GM18861 (cell line): Measurements from ENCODE around the gene ADCY9.
"Not testable (repeated sequence)": the region's sequence is repeated elsewhere in the genome, so short reads cannot be mapped to it uniquely, and the experiment has no call there.

Experiments
- ATAC-seq: cut with Tn5 transposase; IDR thresholded peaks from one replicate; pipeline ENCODE4 v1.9.1; 2021; ENCODE audit not compliant: unreplicated experiment

Gene ADCY9

GRCh38 chr16:3953728-3954410, 162.4 kb downstream of the ADCY9 start:
- no peak for ATAC-seq

- ATAC-seq, result no peak
Measured at GRCh38 chr16:3952737-3953131, 163.5 kb downstream of the ADCY9 start.

GRCh38 chr16:3951861-3952736, 164.1 kb downstream of the ADCY9 start:
- ATAC-seq, result no peak

- ATAC-seq, result not testable (repeated sequence)
Measured at GRCh38 chr16:3951380-3951779, 164.9 kb downstream of the ADCY9 start.

- ATAC-seq, result no peak
Measured at GRCh38 chr16:3950343-3951193, 165.7 kb downstream of the ADCY9 start.

- no peak for ATAC-seq
Measured at GRCh38 chr16:3949946-3950342, 166.3 kb downstream of the ADCY9 start.

- no peak for ATAC-seq
Measured at GRCh38 chr16:3949287-3949686, 167.0 kb downstream of the ADCY9 start.

GRCh38 chr16:3948378-3948995, 167.8 kb downstream of the ADCY9 start:
- no peak for ATAC-seq

GRCh38 chr16:3946604-3947180, 169.6 kb downstream of the ADCY9 start:
- no peak for ATAC-seq

GRCh38 chr16:3945751-3946603, 170.3 kb downstream of the ADCY9 start:
- ATAC-seq, result no peak

- not testable (repeated sequence) for ATAC-seq
Measured at GRCh38 chr16:3944457-3944856, 171.8 kb downstream of the ADCY9 start.

- not testable (repeated sequence) for ATAC-seq
Measured at GRCh38 chr16:3942146-3942545, 174.1 kb downstream of the ADCY9 start.

GRCh38 chr16:3938843-3939624, 177.2 kb downstream of the ADCY9 start:
- no peak for ATAC-seq

GRCh38 chr16:3938471-3938842, 177.8 kb downstream of the ADCY9 start:
- ATAC-seq, result no peak

- no peak for ATAC-seq
Measured at GRCh38 chr16:3937066-3937875, 179.0 kb downstream of the ADCY9 start.

GRCh38 chr16:3935921-3936320, 180.3 kb downstream of the ADCY9 start:
- no peak for ATAC-seq

GRCh38 chr16:3934491-3935181, 181.6 kb downstream of the ADCY9 start:
- ATAC-seq, result no peak
